ENCODE data around the gene APOBEC3G.

DNA sequence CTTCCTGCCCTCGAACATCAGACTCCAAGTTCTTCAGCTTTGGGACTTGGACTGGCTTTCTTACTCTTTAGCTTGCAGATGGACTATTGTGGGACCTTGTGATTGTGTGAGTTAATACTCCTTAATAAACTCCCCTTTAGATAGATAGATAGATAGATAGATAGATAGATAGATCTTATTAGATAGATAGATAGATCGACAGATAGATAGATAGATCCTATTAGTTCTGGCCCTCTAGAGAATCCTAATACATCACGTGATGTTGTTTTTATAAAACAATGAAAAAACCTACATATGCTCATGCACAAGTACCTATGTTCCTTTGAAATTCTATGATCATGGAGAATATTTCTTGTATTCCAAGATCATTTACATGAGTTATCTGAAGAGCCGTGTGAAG lies 43.9 kb downstream of the APOBEC3G start:
- TF ChIP-seq FOXM1 (IDR thresholded peaks at IDR 0.05; ENCODE audit: borderline replicate concordance) = no peak
- TF ChIP-seq SP1 (IDR thresholded peaks at IDR 0.05) = no peak
- no peak for TF ChIP-seq FOXA1 (IDR thresholded peaks at IDR 0.05)
- no peak for TF ChIP-seq FOXK2 (IDR thresholded peaks at IDR 0.05)
- TF ChIP-seq HDGF (IDR thresholded peaks at IDR 0.05; ENCODE audit: borderline replicate concordance) = no peak
- no peak for TF ChIP-seq TARDBP (IDR thresholded peaks at IDR 0.05)
- TF ChIP-seq ELF4 (IDR thresholded peaks at IDR 0.05) = no peak
- no peak for TF ChIP-seq SUZ12 (IDR thresholded peaks at IDR 0.05)
- no peak for TF ChIP-seq BHLHE40 (IDR thresholded peaks at IDR 0.05; ENCODE audit: borderline replicate concordance)
- no peak for TF ChIP-seq L3MBTL2 (conservative IDR thresholded peaks at IDR 0.05)

All from HEK293T (cell line).